ENCODE data around the gene PRTFDC1.

PRTFDC1 gene

DNA sequence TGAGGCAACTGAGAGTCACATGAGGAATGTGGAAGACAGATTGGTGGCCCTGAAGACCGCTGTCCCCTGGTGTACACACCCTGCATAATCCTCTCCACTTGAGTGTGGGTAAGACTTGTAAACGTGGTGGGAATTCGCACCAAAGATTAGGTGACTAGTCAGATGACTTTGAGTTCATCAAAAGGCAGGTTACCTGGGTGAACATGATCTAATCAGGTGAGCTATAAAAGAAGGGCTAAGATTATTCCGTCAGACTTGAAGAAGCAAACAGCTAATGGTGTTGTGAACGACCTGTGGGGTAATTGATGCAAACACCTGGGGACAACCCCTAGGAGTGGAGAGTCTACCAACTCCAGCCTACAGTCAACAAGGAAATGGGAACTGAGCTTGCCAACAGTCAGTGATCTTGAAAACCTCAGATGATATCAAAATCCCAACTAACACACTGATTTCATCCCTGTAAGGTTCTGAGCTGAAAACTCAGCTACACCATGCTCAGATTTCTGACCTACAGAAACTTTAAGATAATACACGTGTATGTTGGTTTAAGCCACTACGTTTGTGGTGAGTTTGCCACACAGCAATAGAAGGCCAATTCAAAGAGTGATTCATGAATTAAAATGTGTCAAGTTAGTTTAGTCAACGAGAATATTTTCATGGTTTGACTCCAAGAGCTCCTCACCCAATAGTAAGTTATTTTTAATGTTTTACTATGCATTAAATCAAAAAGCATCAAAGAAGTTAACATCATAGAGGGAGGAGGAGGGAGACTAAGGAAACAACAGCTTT is 16.7 kb downstream of the PRTFDC1 start:
- TF ChIP-seq, protein P1, sequence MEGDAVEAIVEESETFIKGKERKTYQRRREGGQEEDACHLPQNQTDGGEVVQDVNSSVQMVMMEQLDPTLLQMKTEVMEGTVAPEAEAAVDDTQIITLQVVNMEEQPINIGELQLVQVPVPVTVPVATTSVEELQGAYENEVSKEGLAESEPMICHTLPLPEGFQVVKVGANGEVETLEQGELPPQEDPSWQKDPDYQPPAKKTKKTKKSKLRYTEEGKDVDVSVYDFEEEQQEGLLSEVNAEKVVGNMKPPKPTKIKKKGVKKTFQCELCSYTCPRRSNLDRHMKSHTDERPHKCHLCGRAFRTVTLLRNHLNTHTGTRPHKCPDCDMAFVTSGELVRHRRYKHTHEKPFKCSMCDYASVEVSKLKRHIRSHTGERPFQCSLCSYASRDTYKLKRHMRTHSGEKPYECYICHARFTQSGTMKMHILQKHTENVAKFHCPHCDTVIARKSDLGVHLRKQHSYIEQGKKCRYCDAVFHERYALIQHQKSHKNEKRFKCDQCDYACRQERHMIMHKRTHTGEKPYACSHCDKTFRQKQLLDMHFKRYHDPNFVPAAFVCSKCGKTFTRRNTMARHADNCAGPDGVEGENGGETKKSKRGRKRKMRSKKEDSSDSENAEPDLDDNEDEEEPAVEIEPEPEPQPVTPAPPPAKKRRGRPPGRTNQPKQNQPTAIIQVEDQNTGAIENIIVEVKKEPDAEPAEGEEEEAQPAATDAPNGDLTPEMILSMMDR (IDR thresholded peaks at IDR 0.05): no peak

DNA sequence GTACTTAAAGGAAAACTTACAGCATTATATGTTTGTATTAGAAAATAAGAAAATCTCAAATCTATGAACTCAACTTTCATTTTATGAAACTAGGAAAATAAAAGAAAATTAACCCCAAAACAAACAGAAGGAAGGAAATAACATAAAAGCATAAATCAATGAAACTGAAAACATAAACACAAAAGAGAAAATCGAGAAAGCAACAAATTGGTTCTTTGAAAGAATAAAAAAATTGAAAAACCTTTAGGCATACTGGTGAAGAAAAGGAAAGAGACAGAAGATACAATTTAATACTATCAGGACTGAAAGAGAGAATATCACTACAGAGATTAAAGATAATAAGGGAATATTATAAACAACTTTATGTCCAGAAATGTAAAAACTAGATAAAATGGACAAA is 21.2 kb downstream of the PRTFDC1 start:
- TF ChIP-seq, protein P1 (IDR thresholded peaks at IDR 0.05): no peak

DNA sequence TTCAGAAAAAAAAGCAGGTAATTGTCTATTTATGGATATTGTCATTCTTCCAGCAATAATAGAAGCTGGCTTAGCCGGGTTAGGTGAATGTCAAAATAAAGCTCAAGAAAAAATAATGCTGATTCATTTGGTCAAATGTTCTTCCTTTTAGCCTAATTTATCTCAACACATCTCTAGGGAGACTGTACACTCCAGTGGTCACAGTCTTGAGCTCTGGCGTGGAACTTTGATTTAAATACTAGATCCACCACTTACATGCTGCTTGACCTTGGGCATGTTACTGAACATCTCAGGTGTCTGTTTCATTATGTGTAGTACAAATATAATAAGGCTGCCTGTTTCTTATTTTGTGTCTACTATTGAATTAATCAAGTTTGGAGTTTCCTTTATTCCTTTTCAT is 22.0 kb downstream of the PRTFDC1 start:
- TF ChIP-seq, protein P1 (IDR thresholded peaks at IDR 0.05): no peak

DNA sequence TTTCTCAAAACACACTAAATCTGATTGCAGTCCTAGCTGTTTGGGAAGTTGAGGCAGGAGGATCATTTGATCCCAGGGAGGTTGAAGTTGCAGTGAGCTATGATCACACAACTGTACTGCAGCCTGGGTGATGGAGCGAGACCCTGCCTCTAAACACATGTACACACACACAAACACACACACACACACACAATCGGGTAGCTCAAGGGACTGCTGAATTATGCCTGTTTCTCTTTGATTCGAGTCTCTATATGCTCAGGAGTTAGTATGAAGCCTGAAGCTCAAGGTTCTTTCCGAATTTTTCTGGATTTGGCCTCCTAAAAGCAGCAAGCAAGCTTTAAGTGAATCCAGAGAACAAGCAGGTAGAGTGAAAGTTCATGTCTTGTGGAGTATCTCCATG is 22.5 kb downstream of the PRTFDC1 start:
- TF ChIP-seq, protein P1 (IDR thresholded peaks at IDR 0.05): no peak

DNA sequence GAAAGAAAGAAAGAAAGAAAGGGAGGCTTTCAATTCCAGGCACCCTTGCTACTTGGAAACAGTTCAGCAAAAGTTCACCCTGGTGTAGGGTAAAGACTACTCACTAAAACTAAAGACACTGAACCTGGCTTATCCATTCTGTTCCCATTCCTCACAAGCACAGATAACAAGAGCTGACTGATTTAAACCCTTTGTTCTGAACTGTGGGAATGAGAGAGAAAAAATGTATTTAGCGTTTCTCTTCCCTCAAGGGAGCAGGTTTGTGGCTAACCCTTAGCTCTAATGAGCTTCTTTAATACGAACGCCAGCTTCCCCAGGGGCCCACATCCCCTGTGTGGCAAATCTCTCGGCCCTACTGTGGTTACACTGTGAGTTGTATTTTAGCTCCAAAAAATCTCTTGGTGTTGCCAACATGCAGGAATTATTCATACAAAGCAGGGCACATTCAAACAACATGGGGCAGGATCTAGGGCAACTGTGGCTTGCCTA is 23.3 kb downstream of the PRTFDC1 start:
- TF ChIP-seq, protein P1 (IDR thresholded peaks at IDR 0.05): no peak

DNA sequence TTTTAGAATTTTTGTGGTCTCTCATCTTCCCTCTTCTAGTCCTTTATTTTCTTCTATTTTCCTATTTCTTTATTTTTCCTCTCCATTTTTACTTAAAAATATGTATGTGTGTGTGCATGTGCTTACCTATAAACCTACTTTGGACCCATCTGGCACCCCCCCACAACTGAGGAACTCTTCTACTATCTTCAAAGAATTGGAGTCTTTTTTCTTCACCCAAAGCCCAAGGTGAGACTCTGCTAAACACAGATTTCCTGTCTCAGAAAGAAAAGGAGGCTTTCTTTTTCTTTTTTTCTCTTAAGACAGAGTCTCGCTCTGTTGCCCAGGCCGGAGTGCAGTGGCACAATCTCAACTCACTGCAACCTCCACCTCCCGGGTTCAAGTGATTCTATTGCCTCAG is 24.2 kb downstream of the PRTFDC1 start:
- TF ChIP-seq, protein P1 (IDR thresholded peaks at IDR 0.05): no peak

DNA sequence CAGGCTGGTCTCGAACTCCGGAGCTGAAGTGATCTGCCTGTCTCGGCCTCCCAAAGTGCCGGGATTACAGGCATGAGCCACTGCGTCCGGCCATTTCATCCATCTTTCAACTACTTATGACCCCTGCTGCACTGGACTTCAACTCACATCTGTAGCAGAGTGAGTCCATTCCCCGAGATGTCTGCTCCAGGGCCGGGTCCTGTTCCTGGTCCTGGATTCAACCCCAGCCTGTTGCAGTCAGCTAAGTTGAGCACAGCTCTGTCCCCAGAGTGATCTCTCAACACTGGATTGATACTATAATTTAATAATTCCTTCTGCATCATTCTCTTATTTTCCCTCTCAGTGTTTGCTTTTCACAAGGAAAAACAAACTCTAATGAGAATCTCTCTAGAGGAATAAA is 25.8 kb downstream of the PRTFDC1 start:
- TF ChIP-seq, protein P1 (IDR thresholded peaks at IDR 0.05): no peak

Data from LNCAP (cell line).